GM12878 (cell line): ENCODE data around the gene POLRMT. TPM values are rescaled to one million over a fixed set of nuclear protein-coding genes. Genes with fewer than 3 reads are reported as not detected.

Experiments used
- CBX5 ChIP-seq: sonication (generic); IDR thresholded peaks from 2 replicates; pipeline ENCODE4 v1.6.1; 2016; ENCODE audit warnings: low read depth, moderate library complexity, mild to moderate bottlenecking, inconsistent platforms
- CEBPB ChIP-seq, 2 experiments: fragments of 150-350 bp in 1 of 2; IDR thresholded peaks; 2 replicates each; pipeline ENCODE4 v1.6.1; 2012 to 2014; ENCODE audit warnings: low read depth in 2 of 2, low read length in 2 of 2, borderline replicate concordance in 1 of 2, inconsistent platforms in 1 of 2
- CTCF ChIP-seq, 3 experiments: IDR thresholded peaks in 2 of 3; conservative IDR thresholded peaks in 1 of 3; 2 replicates each; pipeline ENCODE4 v1.5.1; 2011; ENCODE audit warnings: low read depth in 3 of 3, low read length in 3 of 3, mild to moderate bottlenecking in 3 of 3, control low read depth in 2 of 3, moderate library complexity in 2 of 3, inconsistent platforms in 1 of 3, mixed read lengths in 1 of 3; ENCODE audit not compliant: control insufficient read depth in 2 of 3, insufficient read depth in 1 of 3; ENCODE audit errors: extremely low read depth in 1 of 3
- NRF1 ChIP-seq: conservative IDR thresholded peaks from 2 replicates; pipeline ENCODE4 v1.6.1; 2011; ENCODE audit warnings: mild to moderate bottlenecking, low read depth, low read length, improper control_type of control experiment
- PKNOX1 ChIP-seq: fragments of 450-650 bp; IDR thresholded peaks from 2 replicates; pipeline ENCODE4 v1.6.1; 2016; ENCODE audit warnings: mild to moderate bottlenecking
- ZBTB11 ChIP-seq: fragments of 450-650 bp; formaldehyde crosslinking; IDR thresholded peaks from 2 replicates; pipeline ENCODE4 v1.5.0; 2022; ENCODE audit warnings: mild to moderate bottlenecking, missing genetic modification characterization
- ZBTB4 ChIP-seq: fragments of 450-650 bp; formaldehyde crosslinking; IDR thresholded peaks from 2 replicates; pipeline ENCODE4 v1.4.0; 2022; ENCODE audit warnings: mild to moderate bottlenecking, moderate library complexity
- ZNF384 ChIP-seq: IDR thresholded peaks from 2 replicates; pipeline ENCODE4 v1.6.1; 2012; ENCODE audit warnings: low read depth, mild to moderate bottlenecking, low read length, improper control_type of control experiment, borderline replicate concordance
- ZNF592 ChIP-seq: fragments of 450-650 bp; IDR thresholded peaks from 2 replicates; pipeline ENCODE4 v1.6.1; 2017; ENCODE audit warnings: mild to moderate bottlenecking, moderate library complexity
- ZZZ3 ChIP-seq: IDR thresholded peaks from 2 replicates; pipeline ENCODE4 v1.6.1; 2011; ENCODE audit warnings: low read depth; ENCODE audit not compliant: control insufficient read depth, insufficient read length
- polyA plus RNA-seq, 11 experiments: library from polyadenylated mRNA; depleted of rRNA in 4 of 11; unstranded in 6 of 11; stranded (reverse) in 5 of 11; fragments of >200 nt; fragmentation: Nextera tagmentation in 4 of 11; fragmentation: Illumina TruSeq in 1 of 11; extraction: Ambion mirVana in 4 of 11; extraction: Trizol in 1 of 11; gene quantifications; 1 replicate in 1 of 11; 2 replicates in 10 of 11; pipeline versions ENCODE4 v1.2.1 to v1.2.3, GENCODE V29; 2011 to 2016; ENCODE audit warnings: inconsistent platforms in 2 of 11, missing spikeins in 2 of 11, low read depth in 1 of 11
- total RNA-seq, 4 experiments: library from RNA; depleted of rRNA in 3 of 4; stranded (reverse); fragments of >200 nt in 3 of 4; fragmentation: Illumina TruSeq in 1 of 4; extraction: Trizol in 1 of 4; gene quantifications; 2 replicates each; pipeline versions ENCODE4 v1.2.1 to v1.2.3, GENCODE V29; 2013 to 2021

Gene POLRMT
- total and polyA plus RNA-seq, 10 of the 15 experiments (the other 5 are each of a cell fraction or from before 2014, with no cell fraction given), result 9.9 to 57.6 (median 34.6) TPM

- TF ChIP-seq CTCF (IDR thresholded peaks at IDR 0.05 in 2 of 3, conservative IDR thresholded peaks at IDR 0.05 in 1 of 3; ENCODE audit: control insufficient read depth in 2 of 3, extremely low read depth in 1 of 3, insufficient read depth in 1 of 3, low read depth in 3 of 3, low read length in 3 of 3), result no peak
- no peak for TF ChIP-seq ZNF384
- no peak for TF ChIP-seq CBX5
- TF ChIP-seq CEBPB (IDR thresholded peaks at IDR 0.05; ENCODE audit: borderline replicate concordance in 1 of 2, low read depth in 2 of 2, low read length in 2 of 2), result no peak
- no peak for TF ChIP-seq ZBTB4
- peak; percentile 94 for TF ChIP-seq ZZZ3
- no peak for TF ChIP-seq ZBTB11 (CRISPR knock-in tag)
- no peak for TF ChIP-seq ZNF592
- no peak for TF ChIP-seq PKNOX1
- no peak for TF ChIP-seq NRF1
These were observed 35.7 kb downstream of the POLRMT start (continued) for GRCh38 chr19:597406-598315.
